Measurements from ENCODE around the gene FAM222A.

Gene FAM222A

DNA sequence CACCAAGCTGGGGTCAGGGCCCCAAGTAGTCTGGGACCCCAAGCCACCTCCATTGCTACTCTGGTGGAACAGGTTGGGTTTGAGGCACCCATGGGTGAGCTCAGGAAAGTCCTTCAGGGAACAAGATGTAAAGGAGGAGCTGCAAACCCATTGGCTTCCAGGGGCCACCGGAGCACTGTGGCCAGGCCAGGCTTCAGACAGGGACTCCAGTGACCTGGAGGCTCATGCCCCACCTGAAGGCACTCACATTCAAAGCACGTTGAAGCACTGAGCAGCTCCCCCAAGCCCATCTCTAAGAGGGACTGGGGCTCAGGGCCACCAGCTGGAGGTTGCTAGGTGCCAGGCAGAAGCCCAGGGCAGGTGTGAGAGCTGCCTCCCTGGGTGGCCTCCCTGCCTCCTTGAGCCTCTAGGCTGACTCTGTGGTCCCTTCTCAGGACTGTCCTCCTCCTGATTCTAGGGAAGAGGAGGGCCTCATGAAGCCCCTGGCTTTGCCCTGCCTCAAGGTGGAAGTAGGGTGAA lies 49.1 kb downstream of the FAM222A start:
- Histone ChIP-seq H3K56ac (ENCODE audit: low read length) (no peak overlapping the region), H3K23ac (ENCODE audit: low read length) (no peak overlapping the region), H2AK5ac (ENCODE audit: low read length) (no peak overlapping the region), H3K9ac (ENCODE audit: low read length) (no peak overlapping the region), H3K18ac (ENCODE audit: low read length) (no peak overlapping the region), H4K5ac (ENCODE audit: low read length) (no peak overlapping the region), H2BK120ac (ENCODE audit: low read depth, low read length) (no peak overlapping the region), H3K4me1 (ENCODE audit: control insufficient read depth, low read depth, low read length) (peaks cover 11% of the 10 kb centered on the region), H3K4ac (ENCODE audit: low read depth, low read length) (no peak overlapping the region), H4K8ac (ENCODE audit: low read depth, low read length) (no peak overlapping the region), H2BK15ac (replicated peaks; ENCODE audit: low read depth) (no peak overlapping the region), H2BK5ac (ENCODE audit: low read length) (no peak overlapping the region), H3K4me3 (ENCODE audit: low read length) (no peak overlapping the region), H3K27me3 (ENCODE audit: insufficient read depth, low read length, poor library complexity) (no peaks in the 10 kb centered on the region), H3K4me2 (ENCODE audit: low read length) (no peak overlapping the region), H3K27ac (ENCODE audit: low read depth, low read length) (no peak overlapping the region), H3K79me2 (ENCODE audit: control insufficient read depth, insufficient read depth, low read length) (no peaks in the 10 kb centered on the region), H3K36me3 (ENCODE audit: control insufficient read depth, insufficient read depth, low read length) (no peaks in the 10 kb centered on the region), H3K79me1 (ENCODE audit: low read length) (peaks cover 2% of the 10 kb centered on the region)
- no peak for DNase-seq
- WGBS (ENCODE audit: extremely low coverage, insufficient coverage, low lambda C conversion rate) = no CpG with 5 or more reads among the region's 2 CpGs

DNA sequence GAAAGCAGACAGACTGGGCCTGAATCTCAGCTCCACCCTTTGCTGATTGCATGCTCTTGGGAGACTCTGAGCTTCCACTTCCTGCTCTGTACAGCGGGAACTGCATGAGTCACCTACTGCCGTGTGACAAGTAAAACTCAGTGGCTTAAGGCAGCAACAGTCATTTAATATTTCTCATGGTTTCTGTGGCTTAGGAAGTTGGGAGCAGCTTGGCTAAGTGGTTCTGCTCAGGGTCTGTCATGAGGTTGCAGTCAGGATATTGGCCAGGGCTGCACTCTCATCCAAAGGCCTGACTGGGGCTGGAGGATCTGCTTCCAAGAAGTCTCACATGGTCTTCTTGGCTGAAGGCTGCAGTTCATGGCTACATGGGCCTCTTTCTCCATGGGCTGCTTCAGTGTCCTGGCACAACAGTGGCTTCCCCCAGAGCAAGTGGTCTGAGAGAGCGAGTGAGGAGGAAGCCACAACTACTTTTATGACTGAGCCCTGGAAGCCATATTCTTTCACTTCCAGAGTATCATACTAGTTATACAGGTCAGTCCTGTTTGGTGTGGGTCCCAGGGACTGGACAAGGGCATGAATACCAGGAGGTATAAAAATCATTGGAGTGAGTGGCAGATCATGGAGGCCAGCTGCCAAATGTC lies 49.7 kb downstream of the FAM222A start:
- Histone ChIP-seq H4K5ac (ENCODE audit: low read length) (no peak overlapping the region), H3K4me2 (ENCODE audit: low read length) (no peak overlapping the region), H3K9ac (ENCODE audit: low read length) (no peak overlapping the region), H2BK5ac (ENCODE audit: low read length) (no peak overlapping the region), H4K8ac (ENCODE audit: low read depth, low read length) (no peak overlapping the region), H3K4me1 (ENCODE audit: control insufficient read depth, low read depth, low read length) (peaks cover 6% of the 10 kb centered on the region), H3K36me3 (ENCODE audit: control insufficient read depth, insufficient read depth, low read length) (no peaks in the 10 kb centered on the region), H3K23ac (ENCODE audit: low read length) (no peak overlapping the region), H3K4ac (ENCODE audit: low read depth, low read length) (no peak overlapping the region), H3K27ac (ENCODE audit: low read depth, low read length) (no peak overlapping the region), H3K79me1 (ENCODE audit: low read length) (no peaks in the 10 kb centered on the region), H2BK15ac (replicated peaks; ENCODE audit: low read depth) (no peak overlapping the region), H3K18ac (ENCODE audit: low read length) (no peak overlapping the region), H2AK5ac (ENCODE audit: low read length) (no peak overlapping the region), H2BK120ac (ENCODE audit: low read depth, low read length) (no peak overlapping the region), H3K79me2 (ENCODE audit: control insufficient read depth, insufficient read depth, low read length) (no peaks in the 10 kb centered on the region), H3K4me3 (ENCODE audit: low read length) (no peak overlapping the region), H3K27me3 (ENCODE audit: insufficient read depth, low read length, poor library complexity) (no peaks in the 10 kb centered on the region), H3K56ac (ENCODE audit: low read length) (no peak overlapping the region)
- peak; percentile 56 for DNase-seq
- no CpG with 5 or more reads among the region's 3 CpGs for WGBS (ENCODE audit: extremely low coverage, insufficient coverage, low lambda C conversion rate)

DNA sequence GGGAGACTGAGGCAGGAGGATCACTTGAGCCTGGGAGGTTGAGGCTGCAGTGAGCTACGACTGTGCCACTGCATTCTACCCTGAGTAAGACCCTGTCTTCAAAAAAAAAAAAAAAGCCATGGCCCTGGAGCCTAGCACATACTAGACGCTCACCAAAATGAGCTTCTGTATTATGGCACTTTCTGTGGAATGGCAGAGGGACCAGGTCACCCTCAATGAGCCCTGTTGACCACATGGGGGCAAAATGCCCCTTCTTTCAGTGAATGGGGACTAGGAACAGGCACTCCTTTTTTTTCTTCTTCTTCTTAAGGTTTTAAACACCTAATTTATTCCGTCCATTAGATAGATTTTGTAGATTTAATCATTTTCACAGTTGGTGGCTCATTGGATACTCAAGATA lies 50.5 kb downstream of the FAM222A start:
- peak; percentile 41 for DNase-seq

DNA sequence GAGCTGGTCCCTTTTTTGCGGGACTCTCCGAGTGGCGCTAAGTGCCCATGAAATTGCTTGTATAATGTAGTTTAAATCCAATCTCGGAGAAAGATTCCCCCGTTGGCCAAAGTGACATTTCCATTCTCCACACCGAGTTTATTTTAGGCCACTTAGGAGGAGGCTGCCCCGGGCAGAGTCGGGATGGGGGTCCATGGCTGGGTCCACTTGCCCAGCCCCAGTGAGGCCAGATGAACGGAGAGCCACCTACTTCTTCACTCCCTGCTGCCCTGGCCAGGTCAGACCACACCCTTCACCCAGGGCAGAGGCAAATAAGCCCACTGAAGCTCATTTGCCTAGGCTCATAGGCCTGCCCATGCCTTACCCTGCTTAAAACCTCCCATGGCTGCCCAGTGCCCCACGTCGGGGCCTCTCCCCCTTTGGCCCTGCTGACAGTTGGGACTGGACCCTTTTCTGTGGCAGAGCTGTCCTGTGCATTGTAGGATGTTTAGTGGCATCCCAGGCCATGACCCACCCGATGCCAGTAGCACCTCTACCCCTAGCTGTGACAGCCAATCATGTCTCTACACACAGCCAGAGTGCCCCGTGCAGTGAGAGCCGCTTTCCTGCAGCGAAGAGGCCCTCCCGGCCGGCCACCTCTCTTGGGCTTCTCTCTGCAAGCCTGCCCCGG lies 51.3 kb downstream of the FAM222A start:
- H3K79me2 ChIP-seq (ENCODE audit: control insufficient read depth, insufficient read depth, low read length) = no peaks in the 10 kb centered on the region
- no peak overlapping the region for H3K4me2 ChIP-seq (ENCODE audit: low read length)
- no peak for DNase-seq
- H4K8ac ChIP-seq (ENCODE audit: low read depth, low read length) = no peak overlapping the region
- no peak overlapping the region for H2AK5ac ChIP-seq (ENCODE audit: low read length)
- H3K79me1 ChIP-seq (ENCODE audit: low read length) = no peaks in the 10 kb centered on the region
- H3K4me1 ChIP-seq (ENCODE audit: control insufficient read depth, low read depth, low read length) = no peaks in the 10 kb centered on the region
- no peak overlapping the region for H4K5ac ChIP-seq (ENCODE audit: low read length)
- H3K56ac ChIP-seq (ENCODE audit: low read length) = no peak overlapping the region
- H2BK5ac ChIP-seq (ENCODE audit: low read length) = no peak overlapping the region
- H3K36me3 ChIP-seq (ENCODE audit: control insufficient read depth, insufficient read depth, low read length) = no peaks in the 10 kb centered on the region
- H2BK15ac ChIP-seq (replicated peaks; ENCODE audit: low read depth) = no peak overlapping the region
- H3K4me3 ChIP-seq (ENCODE audit: low read length) = no peak overlapping the region
- no peak overlapping the region for H3K23ac ChIP-seq (ENCODE audit: low read length)
- H3K4ac ChIP-seq (ENCODE audit: low read depth, low read length) = no peak overlapping the region
- no peaks in the 10 kb centered on the region for H3K27me3 ChIP-seq (ENCODE audit: insufficient read depth, low read length, poor library complexity)
- no peak overlapping the region for H3K9ac ChIP-seq (ENCODE audit: low read length)
- no peak overlapping the region for H3K18ac ChIP-seq (ENCODE audit: low read length)
- WGBS (ENCODE audit: extremely low coverage, insufficient coverage, low lambda C conversion rate) = no CpG with 5 or more reads among the region's 18 CpGs
- no peak overlapping the region for H3K27ac ChIP-seq (ENCODE audit: low read depth, low read length)
- no peak overlapping the region for H2BK120ac ChIP-seq (ENCODE audit: low read depth, low read length)

More for the DNA sequence above, 50.5 kb downstream of the FAM222A start:
- H3K18ac ChIP-seq (ENCODE audit: low read length) = no peak overlapping the region
- H3K23ac ChIP-seq (ENCODE audit: low read length) = no peak overlapping the region
- no peak overlapping the region for H4K8ac ChIP-seq (ENCODE audit: low read depth, low read length)
- no CpG with 5 or more reads among the region's 3 CpGs for WGBS (ENCODE audit: extremely low coverage, insufficient coverage, low lambda C conversion rate)
- no peaks in the 10 kb centered on the region for H3K79me1 ChIP-seq (ENCODE audit: low read length)
- no peak overlapping the region for H2BK15ac ChIP-seq (replicated peaks; ENCODE audit: low read depth)
- H3K27me3 ChIP-seq (ENCODE audit: insufficient read depth, low read length, poor library complexity) = no peaks in the 10 kb centered on the region
- no peak overlapping the region for H2AK5ac ChIP-seq (ENCODE audit: low read length)
- H2BK5ac ChIP-seq (ENCODE audit: low read length) = no peak overlapping the region
- no peak overlapping the region for H2BK120ac ChIP-seq (ENCODE audit: low read depth, low read length)
- H3K36me3 ChIP-seq (ENCODE audit: control insufficient read depth, insufficient read depth, low read length) = no peaks in the 10 kb centered on the region
- H3K27ac ChIP-seq (ENCODE audit: low read depth, low read length) = no peak overlapping the region
- no peaks in the 10 kb centered on the region for H3K4me1 ChIP-seq (ENCODE audit: control insufficient read depth, low read depth, low read length)
- H3K79me2 ChIP-seq (ENCODE audit: control insufficient read depth, insufficient read depth, low read length) = no peaks in the 10 kb centered on the region
- no peak overlapping the region for H4K5ac ChIP-seq (ENCODE audit: low read length)
- no peak overlapping the region for H3K4me2 ChIP-seq (ENCODE audit: low read length)
- no peak overlapping the region for H3K56ac ChIP-seq (ENCODE audit: low read length)
- no peak overlapping the region for H3K4me3 ChIP-seq (ENCODE audit: low read length)
- no peak overlapping the region for H3K4ac ChIP-seq (ENCODE audit: low read depth, low read length)
- no peak overlapping the region for H3K9ac ChIP-seq (ENCODE audit: low read length)

GRCh38 chr12:109765446-109765810 lies 51.8 kb downstream of the FAM222A start:
- no peak for DNase-seq
- Histone ChIP-seq H2AK5ac (ENCODE audit: low read length) (no peak overlapping the region), H3K79me2 (ENCODE audit: control insufficient read depth, insufficient read depth, low read length) (no peaks in the 10 kb centered on the region), H4K8ac (ENCODE audit: low read depth, low read length) (no peak overlapping the region), H2BK5ac (ENCODE audit: low read length) (no peak overlapping the region), H3K9ac (ENCODE audit: low read length) (no peak overlapping the region), H3K79me1 (ENCODE audit: low read length) (no peaks in the 10 kb centered on the region), H3K27me3 (ENCODE audit: insufficient read depth, low read length, poor library complexity) (no peaks in the 10 kb centered on the region), H3K18ac (ENCODE audit: low read length) (no peak overlapping the region), H4K5ac (ENCODE audit: low read length) (no peak overlapping the region), H3K56ac (ENCODE audit: low read length) (no peak overlapping the region), H3K4me1 (ENCODE audit: control insufficient read depth, low read depth, low read length) (no peaks in the 10 kb centered on the region), H3K27ac (ENCODE audit: low read depth, low read length) (no peak overlapping the region), H3K4ac (ENCODE audit: low read depth, low read length) (no peak overlapping the region), H2BK15ac (replicated peaks; ENCODE audit: low read depth) (no peak overlapping the region), H3K23ac (ENCODE audit: low read length) (no peak overlapping the region), H3K4me2 (ENCODE audit: low read length) (no peak overlapping the region), H3K36me3 (ENCODE audit: control insufficient read depth, insufficient read depth, low read length) (no peaks in the 10 kb centered on the region), H3K4me3 (ENCODE audit: low read length) (no peak overlapping the region), H2BK120ac (ENCODE audit: low read depth, low read length) (no peak overlapping the region)
- WGBS (ENCODE audit: extremely low coverage, insufficient coverage, low lambda C conversion rate) = no CpG with 5 or more reads among the region's 6 CpGs

Data from mesendoderm (in vitro differentiated cells).